GM19351 (cell line): Measurements from ENCODE around the gene TCF4.
"Not testable (repeated sequence)": the region's sequence is repeated elsewhere in the genome, so short reads cannot be mapped to it uniquely, and the experiment has no call there.

ENCODE experiments used
- ATAC-seq: cut with Tn5 transposase; IDR thresholded peaks from one replicate; pipeline ENCODE4 v1.9.1; 2021; ENCODE audit warnings: mild to moderate bottlenecking, moderate library complexity; ENCODE audit not compliant: unreplicated experiment

TCF4 gene

GRCh38 chr18:55477860-55478581 lies 110.0 kb downstream of the TCF4 start:
- peak; percentile 10 for ATAC-seq

GRCh38 chr18:55477499-55477859 lies 110.5 kb downstream of the TCF4 start:
- peak; percentile 81 for ATAC-seq

- no peak for ATAC-seq
These were observed 112.1 kb downstream of the TCF4 start for GRCh38 chr18:55475916-55476315.

GRCh38 chr18:55475467-55475866 lies 112.5 kb downstream of the TCF4 start:
- ATAC-seq: no peak

- no peak for ATAC-seq
These were observed 114.4 kb downstream of the TCF4 start for GRCh38 chr18:55473560-55473959.

GRCh38 chr18:55473058-55473457 lies 114.9 kb downstream of the TCF4 start:
- no peak for ATAC-seq

GRCh38 chr18:55470826-55471225 lies 117.2 kb downstream of the TCF4 start:
- ATAC-seq: no peak

GRCh38 chr18:55469134-55469533 lies 118.9 kb downstream of the TCF4 start:
- not testable (repeated sequence) for ATAC-seq

GRCh38 chr18:55466789-55467188 lies 121.2 kb downstream of the TCF4 start:
- no peak for ATAC-seq

- ATAC-seq: no peak
These were observed 122.7 kb downstream of the TCF4 start for GRCh38 chr18:55465313-55465712.

GRCh38 chr18:55464581-55464980 lies 123.4 kb downstream of the TCF4 start:
- ATAC-seq: no peak

GRCh38 chr18:55462652-55463051 lies 125.3 kb downstream of the TCF4 start:
- ATAC-seq: no peak

GRCh38 chr18:55461848-55462247 lies 126.1 kb downstream of the TCF4 start:
- no peak for ATAC-seq

GRCh38 chr18:55458456-55459203 lies 129.4 kb downstream of the TCF4 start:
- no peak for ATAC-seq

- ATAC-seq: no peak
These were observed 131.0 kb downstream of the TCF4 start for GRCh38 chr18:55457028-55457427.

GRCh38 chr18:55455938-55456337 lies 132.1 kb downstream of the TCF4 start:
- no peak for ATAC-seq

- no peak for ATAC-seq
These were observed 134.8 kb downstream of the TCF4 start for GRCh38 chr18:55453186-55453585.

GRCh38 chr18:55452123-55452611 lies 135.8 kb downstream of the TCF4 start:
- ATAC-seq: no peak

- ATAC-seq: no peak
These were observed 138.4 kb downstream of the TCF4 start for GRCh38 chr18:55449412-55450140.

- ATAC-seq: no peak
These were observed 139.6 kb downstream of the TCF4 start for GRCh38 chr18:55448420-55448819.

GRCh38 chr18:55447672-55448018 lies 140.3 kb downstream of the TCF4 start:
- no peak for ATAC-seq
